SKM-1 (cell line): Measurements from ENCODE around the gene HAPSTR1.
"Not testable (repeated sequence)": the region's sequence is repeated elsewhere in the genome, so short reads cannot be mapped to it uniquely, and the experiment has no call there.

Experiments used
- DNase-seq: peaks from one replicate; lab custom pipeline; 2025; ENCODE audit not compliant: unreplicated experiment; lab: John Stamatoyannopoulos, UW

HAPSTR1 gene

GRCh38 chr16:9070254-9070653 is 21.2 kb upstream of the HAPSTR1 start:
- DNase-seq, result no peak

GRCh38 chr16:9071377-9071776 is 20.1 kb upstream of the HAPSTR1 start:
- DNase-seq, result no peak

GRCh38 chr16:9072806-9073341 is 18.6 kb upstream of the HAPSTR1 start:
- DNase-seq, result no peak

- no peak for DNase-seq
Observed at GRCh38 chr16:9075299-9076071, 16.0 kb upstream of the HAPSTR1 start.

- DNase-seq, result no peak
Observed at GRCh38 chr16:9077091-9077809, 14.2 kb upstream of the HAPSTR1 start.

- peak; percentile 99 for DNase-seq
Observed at GRCh38 chr16:9078467-9079429, 12.7 kb upstream of the HAPSTR1 start.

GRCh38 chr16:9079430-9079812 is 12.0 kb upstream of the HAPSTR1 start:
- DNase-seq, result no peak

GRCh38 chr16:9081158-9081557 is 10.3 kb upstream of the HAPSTR1 start:
- no peak for DNase-seq

GRCh38 chr16:9081843-9082242 is 9.6 kb upstream of the HAPSTR1 start:
- DNase-seq, result no peak

GRCh38 chr16:9082422-9082821 is 9.0 kb upstream of the HAPSTR1 start:
- DNase-seq, result no peak

- DNase-seq, result not testable (repeated sequence)
Observed at GRCh38 chr16:9087733-9088132, 3.7 kb upstream of the HAPSTR1 start.

GRCh38 chr16:9088848-9089247 is 2.6 kb upstream of the HAPSTR1 start:
- DNase-seq, result no peak

- DNase-seq, result no peak
Observed at GRCh38 chr16:9089660-9090059, 1.8 kb upstream of the HAPSTR1 start.

- DNase-seq, result no peak
Observed at GRCh38 chr16:9090101-9090959, 1.1 kb upstream of the HAPSTR1 start.

- no peak for DNase-seq
Observed at GRCh38 chr16:9091867-9092281, 430 bp downstream of the HAPSTR1 start.

- DNase-seq, result no peak
Observed at GRCh38 chr16:9092282-9092977, 986 bp downstream of the HAPSTR1 start.

- no peak for DNase-seq
Observed at GRCh38 chr16:9092978-9093344, 1.5 kb downstream of the HAPSTR1 start.

GRCh38 chr16:9094011-9094846 is 2.8 kb downstream of the HAPSTR1 start:
- no peak for DNase-seq

GRCh38 chr16:9095171-9095570 is 3.7 kb downstream of the HAPSTR1 start:
- no peak for DNase-seq
